ENCODE results near the gene RAG1.

Gene RAG1

DNA sequence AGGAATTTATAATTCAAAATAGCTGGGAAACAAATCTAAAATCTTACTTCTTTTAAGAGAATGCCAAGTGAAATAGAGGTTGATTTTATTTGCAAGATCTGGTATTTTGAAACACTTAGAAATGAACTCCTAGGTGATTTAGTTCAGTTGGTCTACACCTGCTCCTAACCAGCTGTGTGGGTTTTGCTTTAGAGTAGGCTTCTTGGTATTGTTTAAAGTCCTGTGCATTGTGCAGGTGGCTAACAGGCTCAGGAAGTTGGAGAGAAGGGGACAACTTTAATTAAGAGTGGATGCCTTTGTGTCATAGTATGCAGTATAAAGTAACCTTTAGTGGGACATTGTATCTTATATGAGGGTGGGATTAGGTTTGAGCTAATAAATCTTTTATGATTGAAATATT lies 34.3 kb downstream of the RAG1 start:
- no peaks in the 10 kb centered on the region for H3K27me3 ChIP-seq (ENCODE audit: insufficient read depth, low read depth, severe bottlenecking)
- H3K4me3 ChIP-seq (ENCODE audit: low read depth, low read length) = no peak overlapping the region
- TF ChIP-seq, protein P1, sequence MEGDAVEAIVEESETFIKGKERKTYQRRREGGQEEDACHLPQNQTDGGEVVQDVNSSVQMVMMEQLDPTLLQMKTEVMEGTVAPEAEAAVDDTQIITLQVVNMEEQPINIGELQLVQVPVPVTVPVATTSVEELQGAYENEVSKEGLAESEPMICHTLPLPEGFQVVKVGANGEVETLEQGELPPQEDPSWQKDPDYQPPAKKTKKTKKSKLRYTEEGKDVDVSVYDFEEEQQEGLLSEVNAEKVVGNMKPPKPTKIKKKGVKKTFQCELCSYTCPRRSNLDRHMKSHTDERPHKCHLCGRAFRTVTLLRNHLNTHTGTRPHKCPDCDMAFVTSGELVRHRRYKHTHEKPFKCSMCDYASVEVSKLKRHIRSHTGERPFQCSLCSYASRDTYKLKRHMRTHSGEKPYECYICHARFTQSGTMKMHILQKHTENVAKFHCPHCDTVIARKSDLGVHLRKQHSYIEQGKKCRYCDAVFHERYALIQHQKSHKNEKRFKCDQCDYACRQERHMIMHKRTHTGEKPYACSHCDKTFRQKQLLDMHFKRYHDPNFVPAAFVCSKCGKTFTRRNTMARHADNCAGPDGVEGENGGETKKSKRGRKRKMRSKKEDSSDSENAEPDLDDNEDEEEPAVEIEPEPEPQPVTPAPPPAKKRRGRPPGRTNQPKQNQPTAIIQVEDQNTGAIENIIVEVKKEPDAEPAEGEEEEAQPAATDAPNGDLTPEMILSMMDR (IDR thresholded peaks at IDR 0.05; ENCODE audit: low read depth, low read length) = no peak
- no peaks in the 10 kb centered on the region for H3K9me3 ChIP-seq (ENCODE audit: severe bottlenecking)
- no peak for DNase-seq
- no peak overlapping the region for H3K27ac ChIP-seq
- H3K36me3 ChIP-seq = no peaks in the 10 kb centered on the region; the same call in 1 of the 2 replicates

DNA sequence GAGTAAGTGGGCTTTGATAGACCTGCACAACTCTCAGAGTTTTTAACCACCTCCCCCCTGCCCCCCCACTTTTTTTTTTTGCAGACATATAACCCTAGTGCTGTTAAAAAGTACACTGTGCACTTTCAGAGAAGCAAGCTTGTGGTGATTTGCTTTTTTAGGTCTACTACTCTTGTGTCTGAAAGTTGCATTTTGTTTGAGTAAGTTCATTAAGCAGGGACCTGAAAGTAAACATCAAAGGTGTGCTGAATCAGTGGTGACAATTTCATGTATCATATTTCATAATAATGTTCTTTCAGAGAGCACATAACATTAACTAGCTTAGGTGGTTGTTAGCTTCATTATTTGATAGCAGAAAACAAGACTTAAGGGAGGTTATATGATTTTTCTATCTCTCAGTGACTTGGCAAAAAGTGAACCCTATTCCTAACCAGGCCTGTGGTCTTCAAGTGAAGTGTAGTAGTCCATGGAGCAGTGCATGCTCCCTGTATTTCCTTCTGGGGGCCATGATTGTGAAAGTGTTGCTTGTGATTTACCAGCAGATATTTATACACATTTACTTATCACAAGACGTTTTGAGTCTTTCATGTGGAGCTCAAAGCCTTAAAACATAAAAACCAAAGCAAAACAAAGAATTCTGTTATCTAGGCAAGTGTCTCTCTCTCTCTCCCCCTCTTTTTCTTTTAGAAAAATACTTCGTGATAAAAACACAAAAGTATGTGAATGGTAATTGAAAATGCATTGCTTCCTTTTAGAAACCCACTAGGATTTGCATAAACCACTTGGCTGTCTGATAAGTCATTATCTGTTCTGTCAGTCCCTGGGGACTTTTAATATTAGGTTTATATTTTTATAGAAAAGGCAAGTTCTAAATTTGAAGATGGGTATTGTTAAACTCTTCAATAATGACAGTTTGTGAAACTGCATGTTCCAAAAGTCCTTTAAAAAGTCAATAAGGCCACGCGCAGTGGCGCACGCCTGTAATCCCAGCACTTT lies 37.7 kb downstream of the RAG1 start:
- no peaks in the 10 kb centered on the region; the same call in 1 of the 2 replicates for H3K36me3 ChIP-seq
- no peaks in the 10 kb centered on the region for H3K9me3 ChIP-seq (ENCODE audit: severe bottlenecking)
- H3K4me3 ChIP-seq (ENCODE audit: low read depth, low read length) = no peak overlapping the region
- TF ChIP-seq, protein P1 (IDR thresholded peaks at IDR 0.05; ENCODE audit: low read depth, low read length) = no peak
- no peak for DNase-seq
- no peak overlapping the region for H3K27ac ChIP-seq
- H3K27me3 ChIP-seq (ENCODE audit: insufficient read depth, low read depth, severe bottlenecking) = no peaks in the 10 kb centered on the region

DNA sequence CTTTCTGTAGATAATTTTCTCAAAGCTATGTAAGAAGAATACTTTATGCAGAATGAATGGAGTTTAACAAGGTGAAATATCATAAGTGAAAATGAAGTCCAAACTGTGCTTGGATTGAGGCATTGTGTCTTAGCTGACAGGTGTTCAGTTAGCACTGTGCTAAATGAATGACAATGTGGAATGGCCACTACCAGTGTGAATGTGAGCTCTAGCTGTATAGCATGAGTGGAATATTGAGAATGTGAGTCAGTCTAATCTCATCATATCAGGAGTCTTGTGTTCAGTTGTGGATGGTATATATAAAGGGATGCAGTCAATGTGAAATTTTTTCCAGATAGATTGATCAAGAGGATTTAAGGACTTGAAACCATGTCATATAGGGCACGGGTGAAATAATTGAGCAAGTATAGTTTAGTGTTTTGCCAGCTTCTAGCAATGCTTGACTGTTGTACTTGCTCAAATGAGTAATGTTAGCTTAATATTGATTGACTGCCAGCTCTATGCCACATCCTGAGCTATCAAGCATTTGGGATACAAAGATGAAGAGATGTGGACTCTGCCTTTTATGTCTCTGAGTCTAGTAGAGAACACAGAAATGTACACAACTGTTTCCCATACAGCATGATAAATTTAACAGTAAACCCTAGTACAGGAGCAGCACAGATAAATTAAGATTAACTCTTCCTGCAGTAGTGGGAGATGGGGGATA lies 40.8 kb downstream of the RAG1 start:
- Histone ChIP-seq H3K9me3 (ENCODE audit: severe bottlenecking) (no peaks in the 10 kb centered on the region), H3K27ac (no peak overlapping the region), H3K36me3 (no peaks in the 10 kb centered on the region), H3K27me3 (ENCODE audit: insufficient read depth, low read depth, severe bottlenecking) (no peaks in the 10 kb centered on the region), H3K4me3 (ENCODE audit: low read depth, low read length) (no peak overlapping the region)
- DNase-seq = no peak
- TF ChIP-seq, protein P1 (IDR thresholded peaks at IDR 0.05; ENCODE audit: low read depth, low read length) = no peak

DNA sequence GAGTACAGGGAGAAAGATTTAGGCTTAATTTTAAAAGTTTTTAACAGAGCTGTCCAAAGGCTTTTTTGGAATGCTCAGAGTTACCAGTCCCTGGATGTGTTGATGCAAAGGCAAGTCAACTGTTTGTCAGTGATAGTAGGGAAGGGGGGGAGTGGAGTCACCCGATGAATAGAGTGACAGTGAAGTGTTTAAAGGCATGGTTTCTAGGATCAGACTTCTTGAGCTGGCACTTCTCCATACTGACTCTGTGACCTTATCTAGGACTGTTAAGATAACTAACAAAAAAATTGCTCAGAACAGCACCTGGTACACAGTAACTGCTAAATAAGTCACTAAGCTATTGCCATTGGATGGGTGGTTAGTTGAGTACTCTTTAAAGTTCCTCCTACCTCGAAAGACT lies 41.6 kb downstream of the RAG1 start:
- Histone ChIP-seq H3K27ac (no peak overlapping the region), H3K9me3 (ENCODE audit: severe bottlenecking) (no peaks in the 10 kb centered on the region), H3K27me3 (ENCODE audit: insufficient read depth, low read depth, severe bottlenecking) (no peaks in the 10 kb centered on the region), H3K4me3 (ENCODE audit: low read depth, low read length) (no peak overlapping the region), H3K36me3 (no peaks in the 10 kb centered on the region)
- TF ChIP-seq, protein P1 (IDR thresholded peaks at IDR 0.05; ENCODE audit: low read depth, low read length) = no peak
- DNase-seq = no peak

DNA sequence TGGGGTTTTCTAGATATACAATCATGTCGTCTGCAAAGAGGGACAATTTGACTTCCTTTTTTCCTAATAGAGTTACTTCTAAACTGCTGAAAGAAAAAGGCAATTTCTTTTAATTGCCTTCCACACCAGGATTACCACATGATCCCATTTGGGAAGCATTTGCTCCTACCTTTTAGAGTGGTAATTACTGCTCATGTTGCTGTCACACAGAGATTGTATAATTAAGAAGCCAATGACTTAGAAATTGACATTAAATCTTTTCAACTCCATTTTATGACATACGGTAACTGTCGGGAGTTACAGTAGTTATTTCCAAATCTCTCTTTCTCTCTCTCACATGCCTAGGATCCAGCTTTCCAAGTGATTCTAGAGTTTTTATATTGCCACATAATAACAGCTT lies 48.0 kb downstream of the RAG1 start:
- TF ChIP-seq, protein P1 (IDR thresholded peaks at IDR 0.05; ENCODE audit: low read depth, low read length) = no peak
- no peaks in the 10 kb centered on the region for H3K9me3 ChIP-seq (ENCODE audit: severe bottlenecking)
- no peaks in the 10 kb centered on the region for H3K36me3 ChIP-seq
- no peak overlapping the region for H3K27ac ChIP-seq
- no peak overlapping the region for H3K4me3 ChIP-seq (ENCODE audit: low read depth, low read length)
- no peak for DNase-seq
- no peaks in the 10 kb centered on the region for H3K27me3 ChIP-seq (ENCODE audit: insufficient read depth, low read depth, severe bottlenecking)
